Measurements from ENCODE around the gene GDPD3. TPM values are rescaled to one million over a fixed set of nuclear protein-coding genes. Genes with fewer than 3 reads are reported as not detected.
"Not testable (repeated sequence)": the region's sequence is repeated elsewhere in the genome, so short reads cannot be mapped to it uniquely, and the experiment has no call there.

GDPD3 gene
- total RNA-seq, 1 donor = 0.31 TPM

- H3K27me3 ChIP-seq (ENCODE audit: insufficient read depth, low read length); H3K4me1 ChIP-seq (ENCODE audit: insufficient read depth, low read length); H3K4me3 ChIP-seq (ENCODE audit: low read length); H3K9me3 ChIP-seq (ENCODE audit: low read depth, low read length): not testable (repeated sequence)
These were observed 1.5 kb upstream of the GDPD3 start for GRCh38 chr16:30114833-30115232.

- no peaks in the 10 kb centered on the region for H3K9me3 ChIP-seq (ENCODE audit: low read depth, low read length)
- no peaks in the 10 kb centered on the region for H3K4me1 ChIP-seq (ENCODE audit: insufficient read depth, low read length)
- no peaks in the 10 kb centered on the region for H3K27me3 ChIP-seq (ENCODE audit: insufficient read depth, low read length)
- H3K4me3 ChIP-seq (ENCODE audit: low read length) = no peak overlapping the region
These were observed 1.1 kb upstream of the GDPD3 start for GRCh38 chr16:30114411-30114810.

GRCh38 chr16:30113711-30114333 is 485 bp upstream of the GDPD3 start:
- no peaks in the 10 kb centered on the region for H3K27me3 ChIP-seq (ENCODE audit: insufficient read depth, low read length)
- no peaks in the 10 kb centered on the region for H3K9me3 ChIP-seq (ENCODE audit: low read depth, low read length)
- no peaks in the 10 kb centered on the region for H3K4me1 ChIP-seq (ENCODE audit: insufficient read depth, low read length)
- H3K4me3 ChIP-seq (ENCODE audit: low read length) = no peak overlapping the region

- Histone ChIP-seq H3K4me3 (ENCODE audit: low read length) (no peak overlapping the region), H3K4me1 (ENCODE audit: insufficient read depth, low read length) (no peaks in the 10 kb centered on the region), H3K9me3 (ENCODE audit: low read depth, low read length) (no peaks in the 10 kb centered on the region), H3K27me3 (ENCODE audit: insufficient read depth, low read length) (no peaks in the 10 kb centered on the region)
These were observed 923 bp downstream of the GDPD3 start for GRCh38 chr16:30112197-30113030.

GRCh38 chr16:30110661-30111060 is 2.7 kb downstream of the GDPD3 start:
- H3K27me3 ChIP-seq (ENCODE audit: insufficient read depth, low read length) = no peaks in the 10 kb centered on the region
- H3K4me3 ChIP-seq (ENCODE audit: low read length) = no peak overlapping the region
- no peaks in the 10 kb centered on the region for H3K9me3 ChIP-seq (ENCODE audit: low read depth, low read length)
- H3K4me1 ChIP-seq (ENCODE audit: insufficient read depth, low read length) = no peaks in the 10 kb centered on the region

- no peaks in the 10 kb centered on the region for H3K27me3 ChIP-seq (ENCODE audit: insufficient read depth, low read length)
- no peak overlapping the region for H3K4me3 ChIP-seq (ENCODE audit: low read length)
- no peaks in the 10 kb centered on the region for H3K9me3 ChIP-seq (ENCODE audit: low read depth, low read length)
- no peaks in the 10 kb centered on the region for H3K4me1 ChIP-seq (ENCODE audit: insufficient read depth, low read length)
These were observed 5.1 kb downstream of the GDPD3 start for GRCh38 chr16:30108059-30108850.

- Histone ChIP-seq H3K4me3 (ENCODE audit: low read length) (no peak overlapping the region), H3K4me1 (ENCODE audit: insufficient read depth, low read length) (no peaks in the 10 kb centered on the region), H3K27me3 (ENCODE audit: insufficient read depth, low read length) (no peaks in the 10 kb centered on the region), H3K9me3 (ENCODE audit: low read depth, low read length) (peaks cover 6% of the 10 kb centered on the region)
These were observed 8.8 kb downstream of the GDPD3 start for GRCh38 chr16:30104492-30104891.

GRCh38 chr16:30104090-30104489 is 9.2 kb downstream of the GDPD3 start:
- peaks cover 6% of the 10 kb centered on the region for H3K9me3 ChIP-seq (ENCODE audit: low read depth, low read length)
- H3K4me3 ChIP-seq (ENCODE audit: low read length) = no peak overlapping the region
- H3K4me1 ChIP-seq (ENCODE audit: insufficient read depth, low read length) = no peaks in the 10 kb centered on the region

GRCh38 chr16:30096862-30097563 is 16.3 kb downstream of the GDPD3 start:
- Histone ChIP-seq H3K4me3 (ENCODE audit: low read length) (no peak overlapping the region), H3K27me3 (ENCODE audit: insufficient read depth, low read length) (no peaks in the 10 kb centered on the region), H3K4me1 (ENCODE audit: insufficient read depth, low read length) (peaks cover 39% of the 10 kb centered on the region), H3K9me3 (ENCODE audit: low read depth, low read length) (peaks cover 28% of the 10 kb centered on the region)

More at GRCh38 chr16:30104090-30104489, 9.2 kb downstream of the GDPD3 start:
- H3K27me3 ChIP-seq (ENCODE audit: insufficient read depth, low read length) = no peaks in the 10 kb centered on the region

GRCh38 chr16:30096105-30096861 is 17.1 kb downstream of the GDPD3 start, which contains the start of gene YPEL3:
YPEL3 (minus strand) TSS chr16:30096213; CDS start chr16:30095482, 731 bp downstream.
- Histone ChIP-seq H3K4me3 (ENCODE audit: low read length) (peak within 1 kb of the TSS; percentile 74), H3K4me1 (ENCODE audit: insufficient read depth, low read length) (peaks cover 44% of the 10 kb centered on the region), H3K27me3 (ENCODE audit: insufficient read depth, low read length) (no peaks in the 10 kb centered on the region), H3K9me3 (ENCODE audit: low read depth, low read length) (peaks cover 28% of the 10 kb centered on the region)

- H3K9me3 ChIP-seq (ENCODE audit: low read depth, low read length) = peaks cover 26% of the 10 kb centered on the region
- peaks cover 53% of the 10 kb centered on the region for H3K4me1 ChIP-seq (ENCODE audit: insufficient read depth, low read length)
- H3K4me3 ChIP-seq (ENCODE audit: low read length) = peak overlapping the region; percentile 74
These were observed 17.9 kb downstream of the GDPD3 start for GRCh38 chr16:30095166-30096078.

GRCh38 chr16:30094541-30095165 is 18.7 kb downstream of the GDPD3 start:
- Histone ChIP-seq H3K9me3 (ENCODE audit: low read depth, low read length) (peaks cover 22% of the 10 kb centered on the region), H3K27me3 (ENCODE audit: insufficient read depth, low read length) (no peaks in the 10 kb centered on the region), H3K4me1 (ENCODE audit: insufficient read depth, low read length) (peaks cover 61% of the 10 kb centered on the region), H3K4me3 (ENCODE audit: low read length) (peak overlapping the region; percentile 74)

More at GRCh38 chr16:30095166-30096078, 17.9 kb downstream of the GDPD3 start:
- no peaks in the 10 kb centered on the region for H3K27me3 ChIP-seq (ENCODE audit: insufficient read depth, low read length)

All from mononuclear cell (primary cell).